Measurements from ENCODE around the gene CFAP161. TPM values are rescaled to one million over a fixed set of nuclear protein-coding genes. Genes with fewer than 3 reads are reported as not detected.

Gene CFAP161
- total RNA-seq, 1 donor = 0.86 TPM

GRCh38 chr15:81113204-81113657 is 20.8 kb upstream of the CFAP161 start:
- no peak for DNase-seq (ENCODE audit: low read depth)
- TF ChIP-seq, protein P1, sequence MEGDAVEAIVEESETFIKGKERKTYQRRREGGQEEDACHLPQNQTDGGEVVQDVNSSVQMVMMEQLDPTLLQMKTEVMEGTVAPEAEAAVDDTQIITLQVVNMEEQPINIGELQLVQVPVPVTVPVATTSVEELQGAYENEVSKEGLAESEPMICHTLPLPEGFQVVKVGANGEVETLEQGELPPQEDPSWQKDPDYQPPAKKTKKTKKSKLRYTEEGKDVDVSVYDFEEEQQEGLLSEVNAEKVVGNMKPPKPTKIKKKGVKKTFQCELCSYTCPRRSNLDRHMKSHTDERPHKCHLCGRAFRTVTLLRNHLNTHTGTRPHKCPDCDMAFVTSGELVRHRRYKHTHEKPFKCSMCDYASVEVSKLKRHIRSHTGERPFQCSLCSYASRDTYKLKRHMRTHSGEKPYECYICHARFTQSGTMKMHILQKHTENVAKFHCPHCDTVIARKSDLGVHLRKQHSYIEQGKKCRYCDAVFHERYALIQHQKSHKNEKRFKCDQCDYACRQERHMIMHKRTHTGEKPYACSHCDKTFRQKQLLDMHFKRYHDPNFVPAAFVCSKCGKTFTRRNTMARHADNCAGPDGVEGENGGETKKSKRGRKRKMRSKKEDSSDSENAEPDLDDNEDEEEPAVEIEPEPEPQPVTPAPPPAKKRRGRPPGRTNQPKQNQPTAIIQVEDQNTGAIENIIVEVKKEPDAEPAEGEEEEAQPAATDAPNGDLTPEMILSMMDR (IDR thresholded peaks at IDR 0.05; ENCODE audit: insufficient read depth, low read depth, low read length) = no peak
- no peak overlapping the region for H3K4me3 ChIP-seq (ENCODE audit: low read depth, low read length)

DNA sequence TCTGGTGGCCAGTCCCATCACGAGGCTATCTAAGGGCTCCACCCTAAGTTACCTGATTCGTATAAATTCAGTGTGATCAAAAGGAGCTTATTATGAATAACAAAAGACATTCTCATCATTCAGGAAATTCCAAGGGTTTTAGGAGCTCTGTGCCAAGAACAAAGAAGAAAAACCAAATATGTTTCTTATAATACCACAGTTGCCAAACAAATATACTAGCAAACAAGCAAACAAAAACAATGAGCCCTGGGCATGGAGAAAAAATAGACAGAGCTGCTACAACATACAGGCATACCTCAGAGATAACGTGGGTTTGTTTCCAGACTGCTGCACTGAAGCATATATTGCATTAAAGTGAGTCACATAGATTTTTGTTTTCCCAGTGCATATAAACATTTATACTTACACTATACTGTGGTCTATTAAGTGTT is 20.2 kb upstream of the CFAP161 start:
- TF ChIP-seq, protein P1 (IDR thresholded peaks at IDR 0.05; ENCODE audit: insufficient read depth, low read depth, low read length) = no peak
- DNase-seq (ENCODE audit: low read depth) = peak; percentile 43
- no peak overlapping the region for H3K4me3 ChIP-seq (ENCODE audit: low read depth, low read length)

DNA sequence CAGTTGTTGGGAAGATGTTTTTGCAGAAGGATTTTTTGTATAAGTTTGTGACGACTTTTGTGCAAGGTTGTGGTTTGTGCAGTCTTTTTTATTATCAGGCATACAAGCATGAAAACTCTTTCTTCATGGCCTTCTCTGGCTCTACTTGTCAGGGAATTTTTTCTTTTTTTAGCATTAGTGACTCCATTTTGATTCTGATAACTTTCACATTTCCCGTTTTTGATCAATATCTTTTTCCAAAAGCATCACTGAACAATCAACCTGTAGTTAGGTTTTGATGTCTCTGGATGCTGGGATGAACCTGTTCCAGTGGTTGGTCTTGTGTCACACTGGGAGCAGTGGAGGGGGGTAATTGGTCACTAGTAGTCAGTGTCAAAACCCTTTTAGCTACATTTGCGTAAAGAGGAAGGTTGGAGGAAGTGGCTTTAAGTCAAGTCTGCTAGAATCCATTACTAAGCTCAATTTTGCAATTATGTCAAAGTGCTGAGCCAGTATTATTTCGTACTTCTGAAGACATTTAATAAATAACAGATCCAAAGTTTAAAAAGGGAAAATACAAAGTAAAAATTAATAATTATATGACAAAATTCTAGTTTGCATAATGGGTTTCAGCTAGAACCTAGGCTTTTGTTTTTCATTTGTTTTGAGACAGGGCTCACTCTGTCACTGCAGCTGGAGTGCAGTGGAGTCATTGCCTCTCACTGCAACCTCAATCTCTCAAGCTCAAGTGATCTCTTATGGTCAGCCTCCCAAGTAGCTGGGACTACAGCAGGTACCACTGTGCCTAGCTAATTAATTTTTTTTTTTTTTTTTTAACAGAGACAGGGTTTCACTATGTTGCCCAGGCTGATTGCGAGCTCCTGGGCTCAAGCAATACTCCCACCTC is 18.8 kb upstream of the CFAP161 start:
- TF ChIP-seq, protein P1 (IDR thresholded peaks at IDR 0.05; ENCODE audit: insufficient read depth, low read depth, low read length) = no peak
- H3K4me3 ChIP-seq (ENCODE audit: low read depth, low read length) = no peak overlapping the region
- DNase-seq (ENCODE audit: low read depth) = no peak

DNA sequence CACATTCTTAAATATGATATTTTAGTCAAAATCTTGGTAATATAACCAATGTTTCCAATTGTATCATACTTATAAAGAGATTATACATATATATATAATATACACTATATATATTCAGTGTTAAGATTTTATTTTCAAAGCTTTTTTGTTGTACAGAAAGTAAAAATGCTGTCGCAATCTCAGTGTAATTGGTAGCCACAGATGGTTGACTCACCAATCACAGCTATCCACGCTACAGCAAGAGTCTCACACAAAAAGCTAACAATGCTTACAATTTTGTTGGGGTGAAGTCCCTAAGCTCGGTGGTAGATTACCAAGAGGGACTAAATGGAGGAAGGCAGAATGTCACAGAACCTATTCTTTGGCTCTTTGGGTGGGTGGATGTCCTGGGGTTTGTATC is 16.9 kb upstream of the CFAP161 start:
- H3K4me3 ChIP-seq (ENCODE audit: low read depth, low read length) = no peak overlapping the region
- DNase-seq (ENCODE audit: low read depth) = peak; percentile 46
- TF ChIP-seq, protein P1 (IDR thresholded peaks at IDR 0.05; ENCODE audit: insufficient read depth, low read depth, low read length) = no peak

DNA sequence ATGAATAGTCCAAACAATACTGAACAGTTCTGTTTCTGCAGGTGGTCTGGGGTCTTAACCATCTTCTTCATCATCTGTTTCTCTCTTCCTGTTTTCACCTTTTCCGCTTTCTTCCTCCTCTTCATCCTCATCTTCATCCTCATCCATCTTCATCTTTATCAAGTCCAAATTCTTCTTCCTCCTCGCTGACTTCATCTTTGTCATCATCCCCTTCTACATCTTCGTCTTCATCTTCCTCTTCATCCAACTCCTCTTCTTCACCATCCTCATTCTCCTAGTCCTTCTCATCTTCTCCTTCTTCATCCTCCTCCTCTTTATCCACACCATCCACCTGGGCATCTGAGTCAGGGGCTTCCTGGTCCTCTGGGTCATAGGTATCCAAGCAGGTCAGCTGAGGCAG is 16.5 kb upstream of the CFAP161 start:
- TF ChIP-seq, protein P1 (IDR thresholded peaks at IDR 0.05; ENCODE audit: insufficient read depth, low read depth, low read length) = no peak
- H3K4me3 ChIP-seq (ENCODE audit: low read depth, low read length) = no peak overlapping the region
- no peak for DNase-seq (ENCODE audit: low read depth)

DNA sequence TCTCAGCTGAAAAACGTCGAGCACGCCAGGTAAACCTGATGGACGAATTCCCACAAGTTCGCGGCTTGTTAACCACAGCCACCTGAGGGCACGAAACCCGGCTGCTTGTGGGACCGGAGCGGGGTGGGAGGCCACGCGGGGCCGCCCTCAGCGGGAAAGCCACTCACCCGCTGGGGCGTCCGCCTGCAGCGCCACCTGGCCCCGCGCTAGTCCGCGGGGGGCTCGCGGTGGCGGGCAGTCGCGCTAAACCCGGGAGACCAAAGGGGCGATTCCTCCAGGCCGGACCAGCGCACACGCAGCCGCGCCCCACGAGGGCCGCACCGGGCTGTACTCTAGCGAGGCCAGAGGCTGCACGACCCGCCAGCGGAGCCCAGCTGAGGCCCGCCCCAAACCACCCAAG is 15.7 kb upstream of the CFAP161 start:
- H3K4me3 ChIP-seq (ENCODE audit: low read depth, low read length) = no peak overlapping the region
- TF ChIP-seq, protein P1 (IDR thresholded peaks at IDR 0.05; ENCODE audit: insufficient read depth, low read depth, low read length) = no peak
- no peak for DNase-seq (ENCODE audit: low read depth)

Data from fibroblast of villous mesenchyme (primary cell).